K562 (cell line): ENCODE measurements around the gene POU2AF2. TPM values are rescaled to one million over a fixed set of nuclear protein-coding genes. Genes with fewer than 3 reads are reported as not detected.

Experiments used
- ATAC-seq: fragments of 200-7000 bp; cut with Tn5 transposase; 3 replicates; pipeline ENCODE4 v1.9.1; 2020; ENCODE audit warnings: moderate library complexity
- BruUV-seq: library from RNA; stranded (reverse); fragments of 400-500 nt; replicated peaks from 2 replicates; lab custom pipeline; 2021; lab: Mats Ljungman, UMichigan
- CTCF ChIA-PET: fragments of 300-600 bp; formaldehyde crosslinking; extraction: SDS; loops from one replicate; lab custom pipeline; 2021; ENCODE audit warnings: low intra/inter-chr PET ratio; lab: Yijun Ruan, JAX
- POLR2A ChIA-PET: fragments of 300-600, 350-650 bp; sonication (Branson Sonifier 250); formaldehyde crosslinking; extraction: SDS; loops from one replicate; lab custom pipeline; 2021; ENCODE audit warnings: antibody characterized with exemption, inconsistent platforms; lab: Yijun Ruan, JAX
- DNase-seq, 4 experiments: peaks; one replicate each; pipeline versions ENCODE4 v3.0.0 to v3.0.0-alpha.2; 2011 to 2018; ENCODE audit warnings: low spot score in 3 of 4, mixed read lengths in 3 of 4; ENCODE audit errors: extremely low read depth in 1 of 4
- FAIRE-seq: peaks from 2 replicates; lab custom pipeline; 2011; peaks lifted over from hg19 to GRCh38; lab: Jason Lieb, UNC
- H2AFZ ChIP-seq: 2 replicates; pipeline ENCODE4 v1.6.0; 2011; ENCODE audit warnings: low read depth, low read length, control low read depth, inconsistent platforms
- H3K27ac ChIP-seq: fragments of 200-600 bp; 3 replicates; pipeline ENCODE4 v1.8.0; 2011; ENCODE audit warnings: low read depth, mild to moderate bottlenecking, control low read depth, inconsistent platforms, low read length, moderate library complexity, mixed read lengths; ENCODE audit errors: extremely low read depth
- H3K27me3 ChIP-seq, 2 experiments: fragments of 300-600 bp in 1 of 2; 2 replicates in 1 of 2; 3 replicates in 1 of 2; pipeline versions ENCODE4 v1.6.0 to v1.8.0; 2011; ENCODE audit warnings: inconsistent platforms in 2 of 2, low read length in 2 of 2, mild to moderate bottlenecking in 1 of 2, mixed read lengths in 1 of 2, moderate library complexity in 1 of 2; ENCODE audit not compliant: control insufficient read depth in 2 of 2, insufficient read depth in 2 of 2
- H3K36me3 ChIP-seq: fragments of 300-600 bp; 3 replicates; pipeline ENCODE4 v1.8.0; 2011; ENCODE audit warnings: mild to moderate bottlenecking, low read length, inconsistent platforms; ENCODE audit not compliant: control insufficient read depth, insufficient read depth
- H3K4me1 ChIP-seq, 2 experiments: fragments of 200-600 bp in 1 of 2; replicated peaks in 1 of 2; 2 replicates in 1 of 2; 3 replicates in 1 of 2; pipeline versions ENCODE4 v1.5.1 to v1.8.0; 2011; ENCODE audit warnings: inconsistent platforms in 2 of 2, low read length in 2 of 2, mild to moderate bottlenecking in 1 of 2, mixed read lengths in 1 of 2, moderate library complexity in 1 of 2; ENCODE audit not compliant: control insufficient read depth in 2 of 2, insufficient read depth in 2 of 2
- H3K4me2 ChIP-seq: 2 replicates; pipeline ENCODE4 v1.6.1; 2011; ENCODE audit warnings: low read length, control low read depth, inconsistent platforms, mixed read lengths; ENCODE audit not compliant: insufficient read depth
- H3K4me3 ChIP-seq: fragments of 200-600 bp; sonication (generic), shearing (Covaris generic); 2 replicates; pipeline ENCODE4 v1.5.1; 2016; ENCODE audit warnings: control low read depth, inconsistent platforms
- H3K79me2 ChIP-seq: fragments of 200-600 bp; 3 replicates; pipeline ENCODE4 v1.8.0; 2011; ENCODE audit warnings: low read length, inconsistent platforms; ENCODE audit not compliant: control insufficient read depth, insufficient read depth
- H3K9ac ChIP-seq, 2 experiments: 2 replicates each; pipeline versions ENCODE4 v1.6.0 to v1.6.1; 2011; ENCODE audit warnings: low read depth in 2 of 2, low read length in 2 of 2, control low read depth in 1 of 2, inconsistent platforms in 1 of 2, mild to moderate bottlenecking in 1 of 2, mixed read lengths in 1 of 2; ENCODE audit not compliant: insufficient read depth in 1 of 2
- H3K9me1 ChIP-seq: one replicate; pipeline ENCODE4 v1.6.0; 2011; ENCODE audit warnings: inconsistent platforms, mild to moderate bottlenecking, low read length, moderate library complexity; ENCODE audit not compliant: control insufficient read depth, insufficient read depth
- H3K9me3 ChIP-seq: replicated peaks from 2 replicates; pipeline ENCODE4 v1.5.1; 2011; ENCODE audit warnings: low read depth, low read length, inconsistent platforms; ENCODE audit not compliant: control insufficient read depth, insufficient read depth
- H4K20me1 ChIP-seq: replicated peaks from 2 replicates; pipeline ENCODE4 v1.6.1; 2011; ENCODE audit warnings: low read length, inconsistent platforms, mixed read lengths; ENCODE audit not compliant: control insufficient read depth, insufficient read depth
- CC2D1A ChIP-seq: fragments of 450-650 bp; IDR thresholded peaks from 2 replicates; pipeline ENCODE4 v1.6.1; 2017; ENCODE audit warnings: mild to moderate bottlenecking
- ETV5 ChIP-seq: sonication (generic); formaldehyde crosslinking; IDR thresholded peaks from 2 replicates; pipeline ENCODE4 v1.4.0; 2020; ENCODE audit warnings: low read depth, mild to moderate bottlenecking, missing genetic modification reagents
- ETV6 ChIP-seq, 3 experiments: fragments of 150-350 bp in 1 of 3; sonication (generic) in 1 of 3; formaldehyde crosslinking in 1 of 3; IDR thresholded peaks; 2 replicates each; pipeline versions ENCODE4 v1.6.1 to v1.8.0; 2014 to 2022; ENCODE audit warnings: borderline replicate concordance in 2 of 3, low read depth in 2 of 3, antibody characterized with exemption in 1 of 3, low read length in 1 of 3, mild to moderate bottlenecking in 1 of 3, missing genetic modification reagents in 1 of 3
- MED1 ChIP-seq: sonication (generic); formaldehyde crosslinking; IDR thresholded peaks from 2 replicates; pipeline ENCODE4 v1.8.1; 2023; ENCODE audit warnings: missing genetic modification reagents, borderline replicate concordance
- PRMT5 ChIP-seq: sonication (generic); formaldehyde crosslinking; IDR thresholded peaks from 2 replicates; pipeline ENCODE4 v1.5.0; 2020; ENCODE audit warnings: missing genetic modification reagents
- RB1 ChIP-seq: fragments of 450-650 bp; IDR thresholded peaks from 2 replicates; pipeline ENCODE4 v1.6.1; 2017; ENCODE audit warnings: low read depth, mild to moderate bottlenecking
- SMARCC2 ChIP-seq: fragments of 450-650 bp; IDR thresholded peaks from 2 replicates; pipeline ENCODE4 v1.6.1; 2017; ENCODE audit warnings: antibody characterized with exemption, moderate library complexity, mild to moderate bottlenecking, low read depth
- ZNF12 ChIP-seq: sonication (generic); formaldehyde crosslinking; IDR thresholded peaks from 2 replicates; pipeline ENCODE4 v1.4.0; 2020; ENCODE audit warnings: mild to moderate bottlenecking, missing genetic modification reagents
- ZNF253 ChIP-seq: fragments of 250-450 bp; sonication (Bioruptor Pico); conservative IDR thresholded peaks from 2 replicates; pipeline ENCODE4 v1.6.1; 2021; ENCODE audit warnings: mild to moderate bottlenecking
- ZNF77 ChIP-seq: fragments of 250-450 bp; sonication (Bioruptor Pico); IDR thresholded peaks from 2 replicates; pipeline ENCODE4 v1.5.0; 2020
- WGBS: fragments of 100-300 bp; shearing (Covaris generic); methylation state at CpG from one replicate; pipeline ENCODE4 v1.1.6; 2016; ENCODE audit warnings: low coverage, mixed read lengths; ENCODE audit not compliant: insufficient coverage; ENCODE audit errors: missing lambda C conversion rate; 5-methylcytosine and 5-hydroxymethylcytosine counted together
- in situ Hi-C: fragments of 300-500 bp; cut with MboI; formaldehyde crosslinking; loops from 4 replicates; pipeline ENCODE4 v1.15.0; 2018; ENCODE audit warnings: inconsistent platforms, mixed read lengths
- intact Hi-C: fragments of 100-400 bp; cut with micrococcal nuclease; formaldehyde crosslinking; loops from 2 replicates; pipeline ENCODE4 v1.14.2; 2022
- polyA plus RNA-seq, 8 experiments: library from polyadenylated mRNA; depleted of rRNA in 4 of 8; stranded (reverse) in 5 of 8; unstranded in 3 of 8; fragments of >200 nt; fragmentation: Nextera tagmentation in 2 of 8; fragmentation: Illumina TruSeq in 1 of 8; extraction: Ambion mirVana in 2 of 8; extraction: Trizol in 1 of 8; gene quantifications; 2 replicates each; pipeline versions ENCODE4 v1.2.1 to v1.2.3, GENCODE V29; 2011 to 2014; ENCODE audit warnings: inconsistent platforms in 1 of 8, missing spikeins in 1 of 8
- total RNA-seq, 7 experiments: library from RNA; depleted of rRNA in 6 of 7; stranded (reverse); fragments of >200 nt in 6 of 7; fragmentation: Illumina TruSeq in 2 of 7; extraction: Trizol in 2 of 7; gene quantifications; 2 replicates each; pipeline versions ENCODE4 v1.2.1 to v1.2.3, GENCODE V29; 2011 to 2021; ENCODE audit warnings: low replicate concordance in 1 of 7
- TF ChIP-seq, protein P1 (sequence below): fragments of 450-650 bp; formaldehyde crosslinking; conservative IDR thresholded peaks from 2 replicates; pipeline ENCODE4 v1.4.0; 2022; ENCODE audit warnings: mild to moderate bottlenecking, missing genetic modification characterization
- TF ChIP-seq, protein P2 (sequence below): fragments of 450-650 bp; IDR thresholded peaks from 2 replicates; pipeline ENCODE4 v1.6.1; 2018; ENCODE audit warnings: mild to moderate bottlenecking, low read depth; ENCODE audit not compliant: partially characterized antibody

POU2AF2 gene
- total and polyA plus RNA-seq, 9 of the 15 experiments (the other 6 are each of a cell fraction or from before 2014, with no cell fraction given), result not detected

GRCh38 chr11:111303461-111303860 is 57.9 kb downstream of the POU2AF2 start:
- TF ChIP-seq SMARCC2, result no peak
- TF ChIP-seq PRMT5, result no peak
- no peak for TF ChIP-seq ZNF77 (CRISPR knock-in tag)
- TF ChIP-seq ETV5 (CRISPR knock-in tag), result no peak
- no peak for TF ChIP-seq MED1 (CRISPR knock-in tag)
- TF ChIP-seq ETV6 (IDR thresholded peaks at IDR 0.05; ENCODE audit: borderline replicate concordance in 1 of 2, low read depth in 2 of 2, low read length in 1 of 2), result no peak
- TF ChIP-seq ETV6 (CRISPR knock-in tag; IDR thresholded peaks at IDR 0.05; ENCODE audit: borderline replicate concordance), result no peak
- no peak for TF ChIP-seq RB1
- TF ChIP-seq CC2D1A, result no peak
- TF ChIP-seq, protein P1, sequence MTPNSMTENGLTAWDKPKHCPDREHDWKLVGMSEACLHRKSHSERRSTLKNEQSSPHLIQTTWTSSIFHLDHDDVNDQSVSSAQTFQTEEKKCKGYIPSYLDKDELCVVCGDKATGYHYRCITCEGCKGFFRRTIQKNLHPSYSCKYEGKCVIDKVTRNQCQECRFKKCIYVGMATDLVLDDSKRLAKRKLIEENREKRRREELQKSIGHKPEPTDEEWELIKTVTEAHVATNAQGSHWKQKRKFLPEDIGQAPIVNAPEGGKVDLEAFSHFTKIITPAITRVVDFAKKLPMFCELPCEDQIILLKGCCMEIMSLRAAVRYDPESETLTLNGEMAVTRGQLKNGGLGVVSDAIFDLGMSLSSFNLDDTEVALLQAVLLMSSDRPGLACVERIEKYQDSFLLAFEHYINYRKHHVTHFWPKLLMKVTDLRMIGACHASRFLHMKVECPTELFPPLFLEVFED (CRISPR knock-in tag), result no peak
- TF ChIP-seq, protein P2, sequence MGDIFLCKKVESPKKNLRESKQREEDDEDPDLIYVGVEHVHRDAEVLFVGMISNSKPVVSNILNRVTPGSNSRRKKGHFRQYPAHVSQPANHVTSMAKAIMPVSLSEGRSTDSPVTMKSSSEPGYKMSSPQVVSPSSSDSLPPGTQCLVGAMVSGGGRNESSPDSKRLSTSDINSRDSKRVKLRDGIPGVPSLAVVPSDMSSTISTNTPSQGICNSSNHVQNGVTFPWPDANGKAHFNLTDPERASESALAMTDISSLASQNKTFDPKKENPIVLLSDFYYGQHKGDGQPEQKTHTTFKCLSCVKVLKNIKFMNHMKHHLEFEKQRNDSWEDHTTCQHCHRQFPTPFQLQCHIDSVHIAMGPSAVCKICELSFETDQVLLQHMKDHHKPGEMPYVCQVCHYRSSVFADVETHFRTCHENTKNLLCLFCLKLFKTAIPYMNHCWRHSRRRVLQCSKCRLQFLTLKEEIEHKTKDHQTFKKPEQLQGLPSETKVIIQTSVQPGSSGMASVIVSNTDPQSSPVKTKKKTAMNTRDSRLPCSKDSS, result no peak
- TF ChIP-seq ZNF253 (CRISPR knock-in tag), result no peak
- TF ChIP-seq ZNF12 (CRISPR knock-in tag), result no peak
- no peaks in the 10 kb centered on the region for H3K79me2 ChIP-seq
- H4K20me1 ChIP-seq, result no peaks in the 10 kb centered on the region; the same call in 1 of the 2 replicates
- no peak overlapping the region for H3K27ac ChIP-seq
- in situ Hi-C loops, result no loop called here
- no TSS peak for BruUV-seq
- peaks cover 2 to 28% of the 10 kb centered on the region in 2 experiments; a peak in 3 of 5 replicates for H3K27me3 ChIP-seq
- intact Hi-C loops, result no loop called here
- H3K9me1 ChIP-seq, result no peaks in the 10 kb centered on the region
- no peaks in the 10 kb centered on the region for H3K9me3 ChIP-seq
- no peak overlapping the region for H2AFZ ChIP-seq
- H3K4me3 ChIP-seq, result no peak overlapping the region
- WGBS, result 0% methylated on average over 4 of the region's 4 CpGs
- FAIRE-seq (no peak), ATAC-seq (no peak), DNase-seq (no peak)
- CTCF ChIA-PET, result no interaction called here
- H3K36me3 ChIP-seq, result no peaks in the 10 kb centered on the region
- POLR2A ChIA-PET, result interaction anchor here (0.6 kb wide), 1 partner anchor 876 kb away, joined by 3 read pairs; no protein-coding TSS in a partner anchor
- no peak overlapping the region for H3K9ac ChIP-seq
- peaks cover 0 to 9% of the 10 kb centered on the region in 2 experiments; a peak in 1 of 5 replicates for H3K4me1 ChIP-seq
- H3K4me2 ChIP-seq, result no peak overlapping the region
